Uterus (tissue), 4 donors: ENCODE results near the gene AQP6. TPM values are rescaled to one million over a fixed set of nuclear protein-coding genes. Genes with fewer than 3 reads are reported as not detected.

Experiments used
- DNase-seq, 2 donors: peaks; one replicate each; pipeline ENCODE4 v3.0.0-alpha.2; 2019 to 2020
- H3K27ac ChIP-seq, 2 donors: fragments of 200-600 bp; sonication (generic); 1 replicate in 1 of 2; 2 replicates in 1 of 2; pipeline ENCODE4 v1.5.1; 2016 to 2018
- H3K27me3 ChIP-seq, 2 donors: fragments of 200-600 bp; sonication (generic); one replicate each; pipeline ENCODE4 v1.5.1; 2018 to 2019; ENCODE audit warnings: control low read depth in 1 of 2
- H3K36me3 ChIP-seq, 2 donors: fragments of 200-600 bp; sonication (generic); one replicate each; pipeline ENCODE4 v1.5.1; 2019; ENCODE audit warnings: control low read depth in 1 of 2
- H3K4me1 ChIP-seq, 2 donors: fragments of 200-600 bp; sonication (generic); one replicate each; pipeline ENCODE4 v1.5.1; 2018 to 2019; ENCODE audit warnings: control low read depth in 1 of 2
- H3K4me3 ChIP-seq, 2 donors: fragments of 200-600 bp; sonication (generic); 1 replicate in 1 of 2; 2 replicates in 1 of 2; pipeline ENCODE4 v1.5.1; 2018 to 2019; ENCODE audit warnings: mild to moderate bottlenecking in 1 of 2
- H3K9me3 ChIP-seq, 2 donors: fragments of 200-600 bp; sonication (generic); one replicate each; pipeline ENCODE4 v1.5.1; 2019; ENCODE audit warnings: control low read depth in 1 of 2
- POLR2A ChIP-seq, 2 donors: fragments of 450-650 bp; IDR thresholded peaks; one replicate each; pipeline ENCODE4 v1.6.1; 2016; ENCODE audit warnings: antibody characterized with exemption in 2 of 2, mild to moderate bottlenecking in 1 of 2, moderate library complexity in 1 of 2
- intact Hi-C: fragments of 100-400 bp; cut with DNase I; formaldehyde crosslinking; loops from one replicate; pipeline ENCODE4 v1.15.1; 2023; ENCODE audit warnings: low total_unique reads
- total RNA-seq, 4 donors: library from RNA; depleted of rRNA in 3 of 4; stranded (reverse); fragments of >200 nt in 3 of 4; gene quantifications; one replicate each; pipeline versions ENCODE4 v1.1.0 to v1.2.4, GENCODE V29; 2014 to 2023
- TF ChIP-seq, protein P1 (sequence below), 4 experiments: fragments of 200-600 bp in 2 of 4; fragments of 450-650 bp in 2 of 4; sonication (generic) in 2 of 4; IDR thresholded peaks; one replicate each; pipeline ENCODE4 v1.5.1; 2016 to 2019; ENCODE audit warnings: antibody characterized with exemption in 4 of 4, mild to moderate bottlenecking in 2 of 4, moderate library complexity in 1 of 4
- donor health status: DM: yes; HTN: yes; CAD: no.

Gene AQP6
- total RNA-seq, 4 donors from 2014 or later: 0.35 TPM; not detected in 3

DNA sequence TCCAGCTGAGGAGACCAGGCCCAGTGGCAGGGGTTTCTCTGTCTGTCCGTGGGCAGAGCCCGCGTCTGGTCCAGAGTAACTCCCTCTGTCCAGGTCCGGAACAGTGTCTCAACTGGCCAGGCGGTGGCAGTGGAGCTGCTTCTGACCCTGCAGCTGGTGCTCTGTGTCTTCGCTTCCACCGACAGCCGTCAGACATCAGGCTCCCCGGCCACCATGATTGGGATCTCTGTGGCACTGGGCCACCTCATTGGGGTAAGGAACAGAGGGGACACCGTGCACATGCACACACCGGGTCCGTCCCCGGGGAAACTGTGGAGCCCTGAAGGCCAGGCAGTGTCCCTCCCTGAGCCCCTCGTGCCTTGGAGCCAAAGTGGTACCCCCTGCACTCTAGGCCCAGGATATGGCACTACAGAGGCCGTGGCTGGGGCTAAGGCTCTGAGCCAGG is 1.5 kb downstream of the AQP6 start:
- Histone ChIP-seq H3K27ac (no peak overlapping the region), H3K27me3 (no peaks in the 10 kb centered on the region), H3K9me3 (no peaks in the 10 kb centered on the region), H3K4me1 (no peaks in the 10 kb centered on the region), H3K4me3 (no peak overlapping the region), H3K36me3 (no peaks in the 10 kb centered on the region)
- TF ChIP-seq, protein P1, sequence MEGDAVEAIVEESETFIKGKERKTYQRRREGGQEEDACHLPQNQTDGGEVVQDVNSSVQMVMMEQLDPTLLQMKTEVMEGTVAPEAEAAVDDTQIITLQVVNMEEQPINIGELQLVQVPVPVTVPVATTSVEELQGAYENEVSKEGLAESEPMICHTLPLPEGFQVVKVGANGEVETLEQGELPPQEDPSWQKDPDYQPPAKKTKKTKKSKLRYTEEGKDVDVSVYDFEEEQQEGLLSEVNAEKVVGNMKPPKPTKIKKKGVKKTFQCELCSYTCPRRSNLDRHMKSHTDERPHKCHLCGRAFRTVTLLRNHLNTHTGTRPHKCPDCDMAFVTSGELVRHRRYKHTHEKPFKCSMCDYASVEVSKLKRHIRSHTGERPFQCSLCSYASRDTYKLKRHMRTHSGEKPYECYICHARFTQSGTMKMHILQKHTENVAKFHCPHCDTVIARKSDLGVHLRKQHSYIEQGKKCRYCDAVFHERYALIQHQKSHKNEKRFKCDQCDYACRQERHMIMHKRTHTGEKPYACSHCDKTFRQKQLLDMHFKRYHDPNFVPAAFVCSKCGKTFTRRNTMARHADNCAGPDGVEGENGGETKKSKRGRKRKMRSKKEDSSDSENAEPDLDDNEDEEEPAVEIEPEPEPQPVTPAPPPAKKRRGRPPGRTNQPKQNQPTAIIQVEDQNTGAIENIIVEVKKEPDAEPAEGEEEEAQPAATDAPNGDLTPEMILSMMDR (IDR thresholded peaks at IDR 0.05): peak in 3 of 4 experiments; percentile 40 to 60 (median 48)
- TF ChIP-seq POLR2A (IDR thresholded peaks at IDR 0.05): no peak
- intact Hi-C loops: no loop called here
- DNase-seq: peak; percentile 38 to 67

DNA sequence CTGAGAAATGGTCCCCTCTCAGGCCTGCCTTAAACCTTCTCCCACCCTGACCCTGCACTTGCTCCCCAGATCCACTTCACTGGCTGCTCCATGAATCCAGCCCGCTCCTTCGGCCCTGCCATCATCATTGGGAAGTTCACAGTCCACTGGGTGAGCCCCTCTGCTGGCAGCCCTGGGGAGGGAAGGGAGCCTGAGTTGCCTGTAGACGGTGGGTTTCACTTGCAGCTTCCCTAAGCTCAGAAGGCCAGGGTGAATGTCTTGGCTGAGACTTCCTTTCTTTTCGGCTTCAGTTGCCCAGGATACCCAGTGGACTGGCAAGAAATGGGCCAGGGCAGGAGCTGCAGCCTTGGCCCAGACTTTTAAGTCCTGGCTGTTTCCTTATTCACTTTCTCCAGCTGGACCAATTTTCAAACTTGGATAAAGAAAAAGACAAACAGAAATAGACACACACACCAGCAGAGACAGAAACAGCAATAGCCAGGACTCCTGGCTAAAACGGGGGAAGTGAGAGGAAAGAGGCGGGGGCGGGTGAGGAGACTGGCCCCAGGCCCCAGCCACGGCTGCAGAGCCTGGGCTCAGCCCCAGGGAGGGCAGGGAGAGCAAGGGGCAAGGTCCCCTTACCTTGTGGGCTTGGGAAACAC is 2.0 kb downstream of the AQP6 start:
- intact Hi-C loops: no loop called here
- Histone ChIP-seq H3K27me3 (no peaks in the 10 kb centered on the region), H3K9me3 (no peaks in the 10 kb centered on the region), H3K36me3 (no peaks in the 10 kb centered on the region), H3K4me3 (no peak overlapping the region), H3K27ac (no peak overlapping the region), H3K4me1 (no peaks in the 10 kb centered on the region)
- no peak for TF ChIP-seq POLR2A (IDR thresholded peaks at IDR 0.05)
- TF ChIP-seq, protein P1 (IDR thresholded peaks at IDR 0.05): no peak
- DNase-seq: no peak

DNA sequence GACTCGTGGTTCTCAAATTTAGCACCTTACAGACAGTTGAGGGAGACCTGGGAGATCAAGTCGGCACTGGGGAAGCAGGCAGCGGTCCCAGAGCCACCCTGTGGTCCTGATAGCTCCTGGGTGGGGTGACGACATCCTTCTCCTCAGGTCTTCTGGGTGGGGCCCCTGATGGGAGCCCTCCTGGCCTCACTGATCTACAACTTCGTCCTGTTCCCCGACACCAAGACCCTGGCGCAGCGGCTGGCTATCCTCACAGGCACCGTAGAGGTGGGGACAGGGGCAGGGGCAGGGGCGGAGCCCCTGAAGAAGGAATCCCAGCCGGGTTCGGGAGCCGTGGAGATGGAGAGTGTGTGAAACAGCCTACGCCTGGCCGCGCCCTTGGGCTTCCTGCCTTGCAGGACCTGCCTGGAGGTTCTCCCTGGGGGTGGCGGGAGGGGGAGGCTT is 2.6 kb downstream of the AQP6 start:
- Histone ChIP-seq H3K27me3 (no peaks in the 10 kb centered on the region), H3K4me1 (no peaks in the 10 kb centered on the region), H3K36me3 (no peaks in the 10 kb centered on the region), H3K9me3 (no peaks in the 10 kb centered on the region), H3K4me3 (no peak overlapping the region), H3K27ac (no peak overlapping the region)
- intact Hi-C loops: no loop called here
- TF ChIP-seq, protein P1 (IDR thresholded peaks at IDR 0.05): no peak
- TF ChIP-seq POLR2A (IDR thresholded peaks at IDR 0.05): no peak
- DNase-seq: no peak

DNA sequence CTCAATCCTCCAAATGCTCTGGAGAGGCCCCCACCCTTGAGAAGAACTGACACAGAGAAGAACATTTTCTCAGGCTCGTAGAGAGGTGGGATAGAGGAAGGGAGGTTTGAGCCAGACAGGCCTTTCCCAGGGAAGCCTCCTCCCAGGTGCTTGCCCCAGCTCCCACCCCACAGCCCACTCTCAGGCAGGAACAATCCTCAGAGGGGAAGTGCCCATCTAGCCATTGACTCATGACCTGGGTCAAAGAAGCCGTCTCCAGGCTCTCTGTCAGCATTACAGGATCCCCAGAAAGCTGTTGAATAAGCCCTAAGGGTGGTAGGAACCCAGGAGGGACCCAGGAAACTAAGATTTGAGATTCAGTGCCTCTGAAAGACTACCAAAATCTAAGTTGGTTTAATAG is 3.8 kb downstream of the AQP6 start:
- intact Hi-C loops: no loop called here
- Histone ChIP-seq H3K27me3 (no peaks in the 10 kb centered on the region), H3K4me3 (no peak overlapping the region), H3K27ac (no peak overlapping the region), H3K36me3 (no peaks in the 10 kb centered on the region), H3K9me3 (no peaks in the 10 kb centered on the region), H3K4me1 (no peaks in the 10 kb centered on the region)
- DNase-seq: no peak
- TF ChIP-seq, protein P1 (IDR thresholded peaks at IDR 0.05): no peak
- no peak for TF ChIP-seq POLR2A (IDR thresholded peaks at IDR 0.05)

DNA sequence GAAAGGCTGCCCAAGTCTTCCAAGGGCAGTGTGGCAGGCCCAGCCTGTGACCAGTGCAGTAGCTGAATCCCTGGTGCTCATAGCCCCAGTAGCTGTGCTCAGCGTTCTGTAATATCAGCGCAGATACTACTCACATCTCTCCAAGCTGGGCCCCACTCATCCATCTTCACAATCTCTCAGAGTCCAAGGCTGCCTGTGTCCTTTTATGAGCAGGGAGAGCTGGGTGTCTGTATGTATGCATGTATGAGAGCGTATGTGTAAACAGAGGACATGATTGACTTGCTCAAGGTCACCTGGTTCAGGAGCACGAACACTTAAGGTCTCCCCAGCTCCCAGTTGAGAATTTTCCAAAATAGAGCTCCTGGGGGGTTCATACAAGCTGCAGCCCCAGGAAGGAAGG is 5.4 kb downstream of the AQP6 start:
- no peak overlapping the region for H3K4me3 ChIP-seq
- intact Hi-C loops: no loop called here
- H3K27ac ChIP-seq: no peak overlapping the region
- TF ChIP-seq, protein P1 (IDR thresholded peaks at IDR 0.05): no peak
- TF ChIP-seq POLR2A (IDR thresholded peaks at IDR 0.05): no peak
- H3K27me3 ChIP-seq: no peaks in the 10 kb centered on the region
- no peaks in the 10 kb centered on the region for H3K9me3 ChIP-seq
- no peaks in the 10 kb centered on the region for H3K36me3 ChIP-seq
- H3K4me1 ChIP-seq: no peaks in the 10 kb centered on the region
- DNase-seq: no peak
